ENCODE results near the gene IMMP2L.

DNA sequence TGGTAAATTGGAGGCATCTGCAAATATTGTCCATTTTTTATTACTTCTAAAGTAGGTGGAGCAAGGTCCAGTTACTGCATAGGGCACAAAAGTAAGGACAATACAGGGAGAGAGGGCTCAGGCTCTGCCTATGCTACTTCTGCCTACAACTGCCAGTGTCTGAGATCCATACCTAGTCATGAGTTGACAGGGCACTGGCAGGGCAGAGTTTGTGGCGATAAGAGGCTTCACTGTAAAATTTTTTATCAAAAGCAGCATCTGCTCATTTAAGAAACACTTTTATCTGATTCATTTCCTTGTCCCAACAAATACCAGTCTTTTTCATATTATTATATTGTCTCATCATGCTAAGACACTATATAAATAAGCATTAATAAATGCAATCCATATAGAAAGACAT is 293.4 kb downstream of the IMMP2L start:
- no peak for TF ChIP-seq CTCF (IDR thresholded peaks at IDR 0.05)
- no peak for TF ChIP-seq EZH2phosphoT487 (IDR thresholded peaks at IDR 0.05)
